GM10266 (cell line): ENCODE results near the gene USP21.
A peak's percentile ranks its signal among the peaks of the same experiment; 100 is the strongest.

Experiments used
- DNase-seq: peaks from one replicate; pipeline ENCODE4 v3.0.0; 2012; ENCODE audit errors: extremely low spot score
- TF ChIP-seq, protein P1 (sequence below): IDR thresholded peaks from 2 replicates; pipeline ENCODE4 v1.5.1; 2012; ENCODE audit warnings: mild to moderate bottlenecking, low read depth; ENCODE audit not compliant: control insufficient read depth, insufficient read depth; ENCODE audit errors: missing control alignments

Gene USP21

GRCh38 chr1:161189036-161189435 is 29.7 kb downstream of the USP21 start:
- no peak for DNase-seq
- TF ChIP-seq, protein P1, sequence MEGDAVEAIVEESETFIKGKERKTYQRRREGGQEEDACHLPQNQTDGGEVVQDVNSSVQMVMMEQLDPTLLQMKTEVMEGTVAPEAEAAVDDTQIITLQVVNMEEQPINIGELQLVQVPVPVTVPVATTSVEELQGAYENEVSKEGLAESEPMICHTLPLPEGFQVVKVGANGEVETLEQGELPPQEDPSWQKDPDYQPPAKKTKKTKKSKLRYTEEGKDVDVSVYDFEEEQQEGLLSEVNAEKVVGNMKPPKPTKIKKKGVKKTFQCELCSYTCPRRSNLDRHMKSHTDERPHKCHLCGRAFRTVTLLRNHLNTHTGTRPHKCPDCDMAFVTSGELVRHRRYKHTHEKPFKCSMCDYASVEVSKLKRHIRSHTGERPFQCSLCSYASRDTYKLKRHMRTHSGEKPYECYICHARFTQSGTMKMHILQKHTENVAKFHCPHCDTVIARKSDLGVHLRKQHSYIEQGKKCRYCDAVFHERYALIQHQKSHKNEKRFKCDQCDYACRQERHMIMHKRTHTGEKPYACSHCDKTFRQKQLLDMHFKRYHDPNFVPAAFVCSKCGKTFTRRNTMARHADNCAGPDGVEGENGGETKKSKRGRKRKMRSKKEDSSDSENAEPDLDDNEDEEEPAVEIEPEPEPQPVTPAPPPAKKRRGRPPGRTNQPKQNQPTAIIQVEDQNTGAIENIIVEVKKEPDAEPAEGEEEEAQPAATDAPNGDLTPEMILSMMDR, result no peak

DNA sequence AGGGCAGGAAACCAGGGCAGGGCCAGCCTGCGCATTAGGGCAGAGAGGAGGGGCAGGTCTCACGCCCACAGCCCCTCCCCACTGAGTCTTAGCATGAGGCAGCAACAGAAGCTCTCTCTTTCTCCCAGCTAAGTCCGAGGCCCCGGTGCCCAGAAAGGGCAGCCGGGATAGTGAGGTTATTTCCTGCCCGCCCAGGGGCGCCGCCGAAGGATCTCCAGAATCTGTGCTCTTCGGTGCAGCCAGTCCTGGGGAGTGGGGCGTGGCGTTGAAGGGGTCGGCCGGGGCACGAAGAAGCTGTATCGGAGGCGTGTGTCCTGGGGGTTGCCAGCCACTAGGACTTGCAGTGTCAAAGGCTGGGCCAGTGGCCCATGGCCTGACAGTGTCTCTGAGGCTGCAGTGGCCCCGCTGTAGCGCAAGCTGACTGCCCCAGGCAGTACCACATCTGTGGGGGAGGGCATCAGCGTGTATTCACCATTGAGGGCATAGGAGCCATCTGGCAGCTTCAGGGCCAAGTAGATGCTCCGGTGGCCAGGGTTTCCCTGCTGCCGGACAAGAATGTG is 31.7 kb downstream of the USP21 start:
- TF ChIP-seq, protein P1, result no peak
- no peak for DNase-seq

- TF ChIP-seq, protein P1, result no peak
- no peak for DNase-seq
These were observed 32.7 kb downstream of the USP21 start for GRCh38 chr1:161191971-161192370.

DNA sequence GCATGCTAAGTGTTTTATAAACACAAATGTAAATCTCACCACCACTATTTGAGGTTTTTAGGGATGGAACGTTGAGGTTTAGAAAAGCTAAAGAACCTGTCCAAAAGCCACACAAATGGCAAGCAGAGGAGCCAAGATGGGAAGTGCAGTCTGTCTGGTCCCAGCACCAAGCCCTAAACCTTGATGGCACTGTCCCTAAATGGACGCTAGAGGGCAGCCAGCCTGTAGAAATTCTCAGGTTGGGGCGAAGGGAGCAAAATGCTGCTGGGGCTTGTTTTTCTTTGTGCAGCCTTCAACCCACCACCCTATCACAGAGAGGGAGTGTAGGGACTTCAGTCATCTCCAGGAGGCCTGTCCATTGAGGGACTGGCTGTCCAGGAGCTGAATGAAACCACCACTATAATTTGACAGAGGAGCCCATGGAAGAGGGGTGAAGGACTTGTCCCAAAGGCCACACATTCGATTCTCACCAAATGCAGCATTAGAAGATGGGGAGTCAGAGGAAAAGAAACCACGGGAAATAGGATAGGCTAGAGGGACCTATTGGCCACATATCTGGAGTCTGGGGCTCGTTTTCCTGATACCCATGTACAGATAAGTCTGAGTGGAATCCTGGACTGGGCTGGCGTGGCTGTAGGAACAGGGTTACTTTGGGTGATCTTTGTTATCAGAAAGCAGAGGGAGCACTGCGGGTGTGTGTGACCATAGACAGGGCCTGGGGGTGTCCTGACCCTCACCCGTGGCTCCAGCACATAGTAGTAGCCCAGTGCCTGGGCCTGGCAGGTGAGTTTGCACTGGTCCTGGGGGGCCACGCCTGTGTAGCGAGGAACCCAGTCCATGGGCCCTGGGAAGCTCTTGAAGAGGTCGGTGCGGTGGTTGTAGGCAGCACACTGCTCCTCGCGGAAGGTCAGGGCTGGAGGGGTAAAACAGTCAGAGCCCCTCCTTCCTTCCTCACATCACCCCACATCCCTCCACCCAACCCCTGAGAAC is 33.5 kb downstream of the USP21 start:
- TF ChIP-seq, protein P1, result peak; percentile 96
- peak; percentile 78 for DNase-seq

DNA sequence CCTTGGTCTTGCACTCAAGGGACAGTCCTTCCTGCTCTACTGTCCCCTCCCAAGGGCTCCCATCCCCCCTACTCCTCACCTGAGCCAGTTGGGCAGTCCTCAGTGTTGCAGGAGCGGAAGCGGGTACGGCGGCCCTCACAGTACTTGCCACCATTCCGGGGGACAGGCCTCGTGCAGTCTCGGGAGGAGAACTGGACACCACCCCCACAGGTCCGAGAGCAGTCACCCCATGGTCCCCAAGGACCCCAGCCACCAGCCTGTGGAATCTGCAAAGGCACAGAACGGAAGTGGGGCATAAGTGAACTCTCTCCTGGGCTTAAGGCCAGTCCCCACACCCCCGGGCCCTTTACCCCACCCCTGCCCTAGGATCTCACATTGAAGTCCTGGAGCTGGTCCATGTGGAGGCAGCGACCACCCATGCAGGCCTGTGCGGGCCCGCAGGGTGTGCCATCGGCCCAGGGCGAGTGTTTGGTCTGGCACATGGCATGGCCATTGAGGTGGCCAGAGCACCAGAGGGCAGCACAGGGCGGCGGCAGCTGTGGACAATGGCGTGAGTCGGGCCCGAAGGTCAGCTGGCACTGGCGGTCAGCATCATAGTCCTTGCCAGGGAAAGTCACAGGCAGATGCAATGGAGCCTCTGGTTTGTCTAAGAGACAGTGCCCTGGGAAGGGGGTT is 34.4 kb downstream of the USP21 start:
- DNase-seq, result no peak

DNA sequence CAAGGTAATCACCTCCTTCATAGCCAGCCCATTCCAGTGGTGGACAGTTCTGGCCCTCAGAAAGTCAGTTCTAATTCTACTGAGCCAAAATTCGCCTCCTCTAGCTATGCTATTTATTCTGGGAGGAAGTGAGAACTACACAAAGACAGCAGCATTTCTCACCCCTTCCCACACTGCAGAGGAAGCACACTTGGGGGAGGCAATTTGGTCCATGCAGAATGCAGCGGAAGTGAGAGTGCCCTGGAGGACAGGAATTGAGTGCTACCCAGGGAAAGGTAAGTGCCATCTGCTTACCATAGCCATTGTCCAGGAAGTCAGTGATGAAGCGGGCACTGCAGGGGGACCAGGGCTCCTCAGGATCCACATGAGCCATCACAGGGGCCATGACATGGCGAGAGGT is 35.9 kb downstream of the USP21 start:
- DNase-seq, result no peak
- TF ChIP-seq, protein P1, result no peak

More for the DNA sequence above, 34.4 kb downstream of the USP21 start:
- TF ChIP-seq, protein P1, result no peak
